ENCODE data around the gene USP40. TPM values are rescaled to one million over a fixed set of nuclear protein-coding genes. Genes with fewer than 3 reads are reported as not detected.

Gene USP40
- polyA plus RNA-seq, 1 donor from 2014 or later: 4.1 TPM

- peak overlapping the region in 1 of 3 donors; percentile 43 for H3K27ac Mint-ChIP-seq
- no peaks in the 10 kb centered on the region for H3K9me3 Mint-ChIP-seq
- H3K4me3 Mint-ChIP-seq: no peak overlapping the region
- peaks cover 4 to 11% (median 8%) of the 10 kb centered on the region in 3 donors for H3K4me1 Mint-ChIP-seq
- no peaks in the 10 kb centered on the region for H3K27me3 Mint-ChIP-seq
- H3K36me3 Mint-ChIP-seq: peaks cover 2% of the 10 kb centered on the region
These were observed 119.8 kb downstream of the USP40 start for GRCh38 chr2:233446606-233447305.

DNA sequence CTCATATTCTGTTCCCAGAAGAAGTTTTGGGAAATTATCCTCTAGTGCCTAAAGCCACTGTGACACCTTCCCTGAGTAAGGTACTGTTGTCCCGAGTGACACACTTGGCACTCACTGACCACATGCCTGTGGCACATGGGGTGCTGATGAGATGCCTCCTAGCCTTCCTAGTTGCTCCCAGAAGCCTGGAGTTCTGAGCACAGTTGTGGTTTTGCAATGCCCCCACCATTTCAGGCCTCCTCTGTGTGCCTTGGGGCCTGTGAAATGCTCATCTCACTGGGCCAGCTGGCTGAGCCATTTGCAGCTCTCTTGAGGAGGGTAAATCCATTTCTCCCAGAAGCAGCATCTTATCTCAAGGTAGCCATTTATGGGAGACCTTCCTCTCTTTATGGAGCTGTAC lies 120.5 kb downstream of the USP40 start:
- H3K4me1 Mint-ChIP-seq: peaks cover 4 to 12% (median 8%) of the 10 kb centered on the region in 3 donors
- H3K27ac Mint-ChIP-seq: peak overlapping the region in 1 of 3 donors; percentile 71
- H3K4me3 Mint-ChIP-seq: no peak overlapping the region
- H3K27me3 Mint-ChIP-seq: no peaks in the 10 kb centered on the region
- peaks cover 2% of the 10 kb centered on the region for H3K36me3 Mint-ChIP-seq
- H3K9me3 Mint-ChIP-seq: no peaks in the 10 kb centered on the region

- Mint-ChIP-seq H3K27ac (peak overlapping the region in 1 of 3 donors; percentile 71), H3K4me3 (no peak overlapping the region), H3K27me3 (no peaks in the 10 kb centered on the region), H3K36me3 (peaks cover 2% of the 10 kb centered on the region), H3K9me3 (no peaks in the 10 kb centered on the region), H3K4me1 (peaks cover 6 to 14% (median 8%) of the 10 kb centered on the region in 3 donors)
These were observed 121.3 kb downstream of the USP40 start for GRCh38 chr2:233445152-233445830.

DNA sequence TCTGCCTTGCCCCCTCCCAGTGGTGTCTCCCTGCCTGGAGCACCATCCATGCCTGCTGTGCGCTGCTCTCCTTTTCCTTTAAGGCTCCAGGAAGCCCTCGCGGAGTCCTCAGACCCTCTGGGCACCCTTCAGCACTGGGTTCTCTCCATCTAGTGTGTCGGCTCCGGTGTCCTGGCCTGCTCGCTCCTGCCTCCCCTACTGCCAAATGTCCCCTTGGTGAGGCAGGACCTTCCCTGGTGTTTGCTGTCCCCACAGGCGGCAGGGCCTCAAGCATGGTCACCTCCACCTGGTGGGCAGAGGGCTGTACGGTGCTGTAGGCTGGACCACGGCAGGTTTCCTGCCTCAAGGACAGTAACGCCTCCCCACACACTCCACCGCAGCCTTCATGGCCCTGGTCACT lies 122.1 kb downstream of the USP40 start:
- no peaks in the 10 kb centered on the region for H3K9me3 Mint-ChIP-seq
- peaks cover 2% of the 10 kb centered on the region for H3K36me3 Mint-ChIP-seq
- H3K27me3 Mint-ChIP-seq: no peaks in the 10 kb centered on the region
- no peak overlapping the region for H3K4me3 Mint-ChIP-seq
- no peak overlapping the region for H3K27ac Mint-ChIP-seq
- H3K4me1 Mint-ChIP-seq: peaks cover 6 to 17% (median 8%) of the 10 kb centered on the region in 3 donors

- H3K36me3 Mint-ChIP-seq: peaks cover 2% of the 10 kb centered on the region
- H3K27me3 Mint-ChIP-seq: no peaks in the 10 kb centered on the region
- peak overlapping the region in 1 of 4 donors; percentile 33 for H3K4me3 Mint-ChIP-seq
- peaks cover 6 to 17% (median 8%) of the 10 kb centered on the region in 3 donors for H3K4me1 Mint-ChIP-seq
- peak overlapping the region; percentile 9 to 92 (median 71) for H3K27ac Mint-ChIP-seq
- no peaks in the 10 kb centered on the region for H3K9me3 Mint-ChIP-seq
These were observed 122.9 kb downstream of the USP40 start for GRCh38 chr2:233443511-233444183.

GRCh38 chr2:233442028-233442310 lies 124.6 kb downstream of the USP40 start:
- Mint-ChIP-seq H3K4me1 (peaks cover 6 to 17% (median 8%) of the 10 kb centered on the region in 3 donors), H3K27ac (peak overlapping the region in 1 of 3 donors; percentile 50), H3K27me3 (no peaks in the 10 kb centered on the region), H3K9me3 (no peaks in the 10 kb centered on the region), H3K36me3 (peaks cover 2% of the 10 kb centered on the region), H3K4me3 (peak overlapping the region in 1 of 4 donors; percentile 12)

GRCh38 chr2:233441161-233442027 lies 125.2 kb downstream of the USP40 start:
- Mint-ChIP-seq H3K36me3 (peaks cover 2% of the 10 kb centered on the region), H3K9me3 (no peaks in the 10 kb centered on the region), H3K4me1 (peaks cover 6 to 19% (median 8%) of the 10 kb centered on the region in 3 donors), H3K4me3 (no peak overlapping the region), H3K27me3 (no peaks in the 10 kb centered on the region), H3K27ac (peak overlapping the region in 1 of 3 donors; percentile 50)

DNA sequence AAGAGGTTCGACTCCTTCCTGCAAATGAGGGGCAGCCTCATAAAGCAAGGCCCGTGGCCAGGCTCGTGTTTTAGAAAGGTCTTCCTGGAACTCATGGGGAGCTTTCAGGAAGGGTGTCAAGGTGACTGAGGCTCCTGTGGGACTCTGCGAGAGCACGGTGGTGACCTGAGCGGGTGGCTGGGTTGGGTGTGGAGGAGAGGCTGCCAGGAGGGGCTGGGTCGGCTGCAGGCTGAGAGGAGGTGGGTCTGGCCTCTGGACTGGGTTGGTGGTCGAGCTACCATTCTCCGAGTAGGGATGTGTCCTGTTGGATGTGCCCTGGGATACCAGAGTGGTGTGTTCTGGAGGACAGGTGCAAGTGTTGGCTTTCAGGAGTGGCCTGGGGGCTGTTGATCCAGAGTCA lies 125.9 kb downstream of the USP40 start:
- Mint-ChIP-seq H3K4me1 (peaks cover 6 to 19% (median 8%) of the 10 kb centered on the region in 3 donors), H3K27me3 (no peaks in the 10 kb centered on the region), H3K27ac (no peak overlapping the region), H3K36me3 (peaks cover 2% of the 10 kb centered on the region), H3K4me3 (peak overlapping the region in 1 of 4 donors; percentile 79), H3K9me3 (no peaks in the 10 kb centered on the region)

DNA sequence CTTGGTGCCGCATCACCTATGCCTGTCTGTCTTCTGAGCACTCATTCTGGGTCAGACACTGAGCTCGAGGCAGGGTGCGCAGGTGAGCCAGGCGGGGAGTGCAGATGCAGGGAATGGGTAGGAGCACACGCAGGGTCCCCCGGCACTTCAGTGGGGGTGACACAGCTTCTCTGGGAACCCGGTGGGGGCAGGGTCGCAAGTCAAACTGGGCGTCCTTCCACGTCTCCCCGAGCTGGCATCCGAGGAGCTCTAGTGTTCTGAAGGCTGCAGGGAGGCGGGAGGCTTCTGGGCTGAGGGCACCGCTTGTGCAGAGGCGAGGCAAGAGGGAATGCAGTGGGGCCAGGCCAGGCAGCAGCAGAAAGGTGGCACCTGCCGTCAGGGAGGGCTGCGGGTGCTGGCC lies 126.3 kb downstream of the USP40 start:
- peaks cover 6 to 19% (median 11%) of the 10 kb centered on the region in 3 donors for H3K4me1 Mint-ChIP-seq
- H3K27me3 Mint-ChIP-seq: no peaks in the 10 kb centered on the region
- peak overlapping the region in 1 of 4 donors; percentile 79 for H3K4me3 Mint-ChIP-seq
- peak overlapping the region in 1 of 3 donors; percentile 97 for H3K27ac Mint-ChIP-seq
- no peaks in the 10 kb centered on the region for H3K9me3 Mint-ChIP-seq
- peaks cover 2% of the 10 kb centered on the region for H3K36me3 Mint-ChIP-seq

DNA sequence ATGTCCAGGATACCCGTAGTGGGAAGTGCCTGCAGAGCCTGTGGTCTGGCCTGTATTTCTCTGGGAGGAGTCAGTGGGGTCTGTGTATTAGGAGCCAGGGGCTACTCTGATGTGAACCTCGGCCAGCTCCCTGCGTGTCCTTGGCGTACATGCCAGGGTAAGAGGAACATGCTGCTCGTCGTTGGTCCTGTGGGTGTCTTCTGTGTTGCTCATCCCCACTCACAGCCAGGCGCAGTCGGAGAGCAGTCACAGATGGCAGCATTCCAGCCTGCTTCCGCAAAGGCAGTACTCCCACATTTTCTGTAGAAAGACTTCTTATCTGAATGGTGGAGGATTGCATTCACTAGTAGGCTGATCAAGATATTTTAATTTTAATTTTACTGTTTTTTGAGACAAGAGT lies 127.4 kb downstream of the USP40 start:
- Mint-ChIP-seq H3K27ac (peak overlapping the region in 1 of 3 donors; percentile 59), H3K4me1 (peaks cover 14 to 29% (median 22%) of the 10 kb centered on the region in 3 donors), H3K9me3 (no peaks in the 10 kb centered on the region), H3K27me3 (no peaks in the 10 kb centered on the region), H3K36me3 (peaks cover 2% of the 10 kb centered on the region), H3K4me3 (no peak overlapping the region)

DNA sequence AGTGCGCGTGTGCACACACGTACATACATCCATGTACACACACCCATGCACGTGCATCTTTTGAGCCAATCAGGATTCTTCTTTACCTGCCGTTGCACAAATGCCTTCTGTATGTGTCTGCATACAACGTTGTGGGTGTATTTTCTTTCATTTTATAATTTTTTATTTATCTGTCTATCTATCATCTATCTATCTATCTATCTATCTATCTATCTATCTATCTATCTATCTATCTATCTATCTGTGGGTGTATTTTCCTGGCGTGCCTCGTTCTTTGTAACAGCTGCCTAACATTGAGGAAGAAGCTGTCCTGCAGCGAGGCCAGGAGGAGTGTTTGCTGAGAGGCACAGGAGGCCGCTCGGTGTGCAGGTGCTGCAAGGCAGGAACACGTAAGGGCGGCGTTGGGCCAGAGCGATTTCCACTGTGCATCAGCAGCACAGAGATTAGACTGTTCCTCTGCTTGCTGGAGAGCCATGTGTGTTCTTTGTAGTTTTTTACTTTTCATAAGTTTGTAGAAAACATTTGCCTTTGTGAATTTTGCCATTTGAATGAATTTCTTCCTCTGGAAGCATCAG lies 127.9 kb downstream of the USP40 start:
- Mint-ChIP-seq H3K27me3 (no peaks in the 10 kb centered on the region), H3K4me3 (no peak overlapping the region), H3K9me3 (no peaks in the 10 kb centered on the region), H3K36me3 (peaks cover 2% of the 10 kb centered on the region), H3K27ac (no peak overlapping the region), H3K4me1 (peaks cover 14 to 31% (median 24%) of the 10 kb centered on the region in 3 donors)

- Mint-ChIP-seq H3K4me1 (peaks cover 17 to 31% (median 26%) of the 10 kb centered on the region in 3 donors), H3K27me3 (no peaks in the 10 kb centered on the region), H3K9me3 (no peaks in the 10 kb centered on the region), H3K27ac (peak overlapping the region in 1 of 3 donors; percentile 16), H3K36me3 (peaks cover 4% of the 10 kb centered on the region), H3K4me3 (no peak overlapping the region)
These were observed 129.1 kb downstream of the USP40 start for GRCh38 chr2:233437439-233437955.

DNA sequence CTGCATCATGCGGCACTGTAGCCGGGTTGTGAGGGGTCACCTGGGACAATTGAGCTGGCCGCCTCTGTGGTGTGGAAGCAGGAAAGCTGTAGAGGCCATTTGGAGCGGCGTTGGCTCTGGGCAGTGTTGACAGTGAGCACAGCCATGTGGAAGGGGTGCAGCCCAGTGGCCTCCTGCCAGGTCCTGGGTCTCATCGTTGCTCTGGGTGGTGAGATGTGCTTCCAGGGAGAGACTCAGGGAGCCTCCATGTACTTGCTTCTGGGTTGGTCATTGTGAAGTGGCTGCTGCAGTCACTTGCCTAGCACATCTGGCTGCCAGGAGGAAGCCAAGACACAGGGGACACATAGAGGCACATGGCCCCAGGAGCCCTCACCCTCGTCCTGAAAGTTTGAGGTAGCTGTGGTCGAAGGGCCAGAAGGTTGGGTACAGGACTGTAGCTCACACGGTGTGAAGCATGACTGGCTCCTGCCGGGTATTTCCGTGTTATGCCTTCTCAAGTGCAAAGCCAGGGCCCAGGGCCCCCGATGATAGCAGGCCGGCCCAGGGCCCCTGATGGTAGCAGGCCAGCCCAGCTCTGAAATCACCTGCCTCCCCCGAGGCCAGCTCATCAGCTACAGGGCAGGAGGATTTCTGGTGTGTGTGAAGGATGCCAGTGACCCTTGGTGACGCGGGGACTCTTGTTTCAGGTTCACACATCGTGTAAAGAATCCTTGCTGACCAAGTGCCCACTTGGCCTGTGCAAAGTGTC lies 129.7 kb downstream of the USP40 start:
- Mint-ChIP-seq H3K36me3 (peaks cover 4% of the 10 kb centered on the region), H3K27ac (no peak overlapping the region), H3K4me1 (peaks cover 17 to 29% (median 26%) of the 10 kb centered on the region in 3 donors), H3K4me3 (peak overlapping the region in 1 of 4 donors; percentile 65), H3K9me3 (no peaks in the 10 kb centered on the region), H3K27me3 (no peaks in the 10 kb centered on the region)

Data from IgD-negative memory B cell (primary cell).